ENCODE measurements around the gene SYPL1. TPM values are rescaled to one million over a fixed set of nuclear protein-coding genes. Genes with fewer than 3 reads are reported as not detected.

The SYPL1 gene
- total RNA-seq, 1 experiment from 2014 or later = 78.0 TPM

DNA sequence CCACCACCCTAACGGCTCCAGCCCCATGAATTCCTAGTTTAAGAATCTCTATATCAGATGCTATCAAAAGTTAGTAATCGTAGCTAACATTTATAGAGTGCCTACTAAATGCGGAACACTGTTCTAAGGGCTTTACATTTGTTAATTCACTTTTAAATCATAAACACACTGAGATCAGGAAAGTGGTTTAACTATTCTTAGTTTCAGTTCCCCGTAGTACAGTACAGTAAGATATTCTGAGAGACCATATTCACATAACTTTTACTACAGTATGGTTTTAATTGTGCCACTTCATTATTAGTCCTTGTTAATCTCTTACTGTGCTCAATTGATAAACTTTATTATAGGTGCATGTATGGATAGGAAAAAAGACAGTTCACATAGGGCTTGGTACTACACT lies 22.5 kb downstream of the SYPL1 start:
- H3K9me2 ChIP-seq (ENCODE audit: insufficient read depth) = no peaks in the 10 kb centered on the region
- H3K27ac ChIP-seq (ENCODE audit: low read depth, low read length) = no peak overlapping the region
- TF ChIP-seq, protein P1, sequence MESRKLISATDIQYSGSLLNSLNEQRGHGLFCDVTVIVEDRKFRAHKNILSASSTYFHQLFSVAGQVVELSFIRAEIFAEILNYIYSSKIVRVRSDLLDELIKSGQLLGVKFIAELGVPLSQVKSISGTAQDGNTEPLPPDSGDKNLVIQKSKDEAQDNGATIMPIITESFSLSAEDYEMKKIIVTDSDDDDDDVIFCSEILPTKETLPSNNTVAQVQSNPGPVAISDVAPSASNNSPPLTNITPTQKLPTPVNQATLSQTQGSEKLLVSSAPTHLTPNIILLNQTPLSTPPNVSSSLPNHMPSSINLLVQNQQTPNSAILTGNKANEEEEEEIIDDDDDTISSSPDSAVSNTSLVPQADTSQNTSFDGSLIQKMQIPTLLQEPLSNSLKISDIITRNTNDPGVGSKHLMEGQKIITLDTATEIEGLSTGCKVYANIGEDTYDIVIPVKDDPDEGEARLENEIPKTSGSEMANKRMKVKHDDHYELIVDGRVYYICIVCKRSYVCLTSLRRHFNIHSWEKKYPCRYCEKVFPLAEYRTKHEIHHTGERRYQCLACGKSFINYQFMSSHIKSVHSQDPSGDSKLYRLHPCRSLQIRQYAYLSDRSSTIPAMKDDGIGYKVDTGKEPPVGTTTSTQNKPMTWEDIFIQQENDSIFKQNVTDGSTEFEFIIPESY (IDR thresholded peaks at IDR 0.05; ENCODE audit: extremely low read depth, insufficient replicate concordance, low read length) = no peak
- TF ChIP-seq FOSL1 (IDR thresholded peaks at IDR 0.05; ENCODE audit: low read depth) (no peak), YY1 (IDR thresholded peaks at IDR 0.05; ENCODE audit: extremely low read depth, insufficient replicate concordance, low read depth, low read length) (no peak), CEBPB (IDR thresholded peaks at IDR 0.05; ENCODE audit: low read depth) (no peak), TCF7L2 (IDR thresholded peaks at IDR 0.05; ENCODE audit: borderline replicate concordance, extremely low read depth, insufficient read depth, insufficient read length) (no peak), EGR1 (IDR thresholded peaks at IDR 0.05; ENCODE audit: low read depth) (no peak), ZNF274 (IDR thresholded peaks at IDR 0.05; ENCODE audit: low read depth, low read length) (no peak), POLR2AphosphoS5 (IDR thresholded peaks at IDR 0.05; ENCODE audit: low read depth, low read length) (no peak), CBX3 (IDR thresholded peaks at IDR 0.05; ENCODE audit: low read depth) (no peak), EZH2phosphoT487 (IDR thresholded peaks at IDR 0.05; ENCODE audit: borderline replicate concordance) (no peak)
- TF ChIP-seq, protein P2, sequence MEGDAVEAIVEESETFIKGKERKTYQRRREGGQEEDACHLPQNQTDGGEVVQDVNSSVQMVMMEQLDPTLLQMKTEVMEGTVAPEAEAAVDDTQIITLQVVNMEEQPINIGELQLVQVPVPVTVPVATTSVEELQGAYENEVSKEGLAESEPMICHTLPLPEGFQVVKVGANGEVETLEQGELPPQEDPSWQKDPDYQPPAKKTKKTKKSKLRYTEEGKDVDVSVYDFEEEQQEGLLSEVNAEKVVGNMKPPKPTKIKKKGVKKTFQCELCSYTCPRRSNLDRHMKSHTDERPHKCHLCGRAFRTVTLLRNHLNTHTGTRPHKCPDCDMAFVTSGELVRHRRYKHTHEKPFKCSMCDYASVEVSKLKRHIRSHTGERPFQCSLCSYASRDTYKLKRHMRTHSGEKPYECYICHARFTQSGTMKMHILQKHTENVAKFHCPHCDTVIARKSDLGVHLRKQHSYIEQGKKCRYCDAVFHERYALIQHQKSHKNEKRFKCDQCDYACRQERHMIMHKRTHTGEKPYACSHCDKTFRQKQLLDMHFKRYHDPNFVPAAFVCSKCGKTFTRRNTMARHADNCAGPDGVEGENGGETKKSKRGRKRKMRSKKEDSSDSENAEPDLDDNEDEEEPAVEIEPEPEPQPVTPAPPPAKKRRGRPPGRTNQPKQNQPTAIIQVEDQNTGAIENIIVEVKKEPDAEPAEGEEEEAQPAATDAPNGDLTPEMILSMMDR (IDR thresholded peaks at IDR 0.05 in 2 of 3, conservative IDR thresholded peaks at IDR 0.05 in 1 of 3; ENCODE audit: borderline replicate concordance in 1 of 3, insufficient read depth in 1 of 3, low read depth in 2 of 3, low read length in 2 of 3) = no peak
- TF ChIP-seq, protein P3, sequence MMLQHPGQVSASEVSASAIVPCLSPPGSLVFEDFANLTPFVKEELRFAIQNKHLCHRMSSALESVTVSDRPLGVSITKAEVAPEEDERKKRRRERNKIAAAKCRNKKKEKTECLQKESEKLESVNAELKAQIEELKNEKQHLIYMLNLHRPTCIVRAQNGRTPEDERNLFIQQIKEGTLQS (IDR thresholded peaks at IDR 0.05) = no peak
- TF ChIP-seq, protein P4, sequence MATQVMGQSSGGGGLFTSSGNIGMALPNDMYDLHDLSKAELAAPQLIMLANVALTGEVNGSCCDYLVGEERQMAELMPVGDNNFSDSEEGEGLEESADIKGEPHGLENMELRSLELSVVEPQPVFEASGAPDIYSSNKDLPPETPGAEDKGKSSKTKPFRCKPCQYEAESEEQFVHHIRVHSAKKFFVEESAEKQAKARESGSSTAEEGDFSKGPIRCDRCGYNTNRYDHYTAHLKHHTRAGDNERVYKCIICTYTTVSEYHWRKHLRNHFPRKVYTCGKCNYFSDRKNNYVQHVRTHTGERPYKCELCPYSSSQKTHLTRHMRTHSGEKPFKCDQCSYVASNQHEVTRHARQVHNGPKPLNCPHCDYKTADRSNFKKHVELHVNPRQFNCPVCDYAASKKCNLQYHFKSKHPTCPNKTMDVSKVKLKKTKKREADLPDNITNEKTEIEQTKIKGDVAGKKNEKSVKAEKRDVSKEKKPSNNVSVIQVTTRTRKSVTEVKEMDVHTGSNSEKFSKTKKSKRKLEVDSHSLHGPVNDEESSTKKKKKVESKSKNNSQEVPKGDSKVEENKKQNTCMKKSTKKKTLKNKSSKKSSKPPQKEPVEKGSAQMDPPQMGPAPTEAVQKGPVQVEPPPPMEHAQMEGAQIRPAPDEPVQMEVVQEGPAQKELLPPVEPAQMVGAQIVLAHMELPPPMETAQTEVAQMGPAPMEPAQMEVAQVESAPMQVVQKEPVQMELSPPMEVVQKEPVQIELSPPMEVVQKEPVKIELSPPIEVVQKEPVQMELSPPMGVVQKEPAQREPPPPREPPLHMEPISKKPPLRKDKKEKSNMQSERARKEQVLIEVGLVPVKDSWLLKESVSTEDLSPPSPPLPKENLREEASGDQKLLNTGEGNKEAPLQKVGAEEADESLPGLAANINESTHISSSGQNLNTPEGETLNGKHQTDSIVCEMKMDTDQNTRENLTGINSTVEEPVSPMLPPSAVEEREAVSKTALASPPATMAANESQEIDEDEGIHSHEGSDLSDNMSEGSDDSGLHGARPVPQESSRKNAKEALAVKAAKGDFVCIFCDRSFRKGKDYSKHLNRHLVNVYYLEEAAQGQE (IDR thresholded peaks at IDR 0.05; ENCODE audit: low read depth) = no peak
- H3K9me3 ChIP-seq (ENCODE audit: control insufficient read depth in 1 of 2, insufficient read depth in 1 of 2, low read depth in 1 of 2, low read length in 2 of 2) = no peaks in the 10 kb centered on the region
- CTCF ChIA-PET = no interaction called here
- H3K4me3 ChIP-seq (replicated peaks in 1 of 2; ENCODE audit: low read depth in 1 of 2, low read length in 2 of 2) = no peak overlapping the region
- BruUV-seq (replicated peaks) = no TSS peak
- DNase-seq (ENCODE audit: low read depth, low spot score) (no peak), ATAC-seq (no peak)
- H3K9ac ChIP-seq (ENCODE audit: low read length) = no peak overlapping the region
- no peaks in the 10 kb centered on the region for H3K27me3 ChIP-seq (ENCODE audit: insufficient read depth, low read length)
- H3K36me3 ChIP-seq (ENCODE audit: control insufficient read depth in 1 of 2, insufficient read depth in 2 of 2, low read length in 2 of 2) = peaks cover 14 to 21% of the 10 kb centered on the region in 2 experiments
- intact Hi-C loops (cut with micrococcal nuclease) = no loop called here
- RAD21 ChIA-PET (ENCODE audit: low non-redundant PET in 1 of 2, low total read pairs in 2 of 2, uncharacterized antibody in 2 of 2, unreplicated experiment in 2 of 2) = no interaction called here
- no peaks in the 10 kb centered on the region for H4K20me1 ChIP-seq (ENCODE audit: insufficient read depth)
- H3K79me2 ChIP-seq (ENCODE audit: insufficient read depth, low read length) = no peaks in the 10 kb centered on the region
- no peaks in the 10 kb centered on the region for H3K4me1 ChIP-seq (ENCODE audit: control insufficient read depth in 1 of 2, insufficient read depth in 2 of 2, low read length in 2 of 2)
- POLR2A ChIA-PET = no interaction called here
- no peak overlapping the region for H3K4me2 ChIP-seq (ENCODE audit: low read length)
- H2AFZ ChIP-seq (ENCODE audit: low read depth, low read length, poor library complexity, severe bottlenecking) = no peak overlapping the region

Data from HCT116 (cell line).